SU-DHL-6 (cell line): Measurements from ENCODE around the gene EHD4.

Source experiments
- H2AFZ ChIP-seq: fragments of 200-600 bp; sonication (generic); 2 replicates; pipeline ENCODE4 v1.6.1; 2014; ENCODE audit warnings: low read depth, mild to moderate bottlenecking, moderate library complexity, mixed read lengths, antibody characterized with exemption, low read length; ENCODE audit not compliant: severe bottlenecking
- H3F3A ChIP-seq: fragments of 200-600 bp; shearing (Covaris generic); 2 replicates; pipeline ENCODE4 v1.6.0; 2016; ENCODE audit warnings: antibody characterized with exemption, mild to moderate bottlenecking; ENCODE audit not compliant: insufficient read depth
- H3K27ac ChIP-seq: fragments of 200-600 bp; sonication (generic); 2 replicates; pipeline ENCODE4 v1.5.1; 2016; ENCODE audit warnings: low read depth, mild to moderate bottlenecking, low read length, moderate library complexity, mixed read lengths
- H3K27me3 ChIP-seq: fragments of 200-600 bp; sonication (generic), shearing (Covaris generic); 2 replicates; pipeline ENCODE4 v1.6.0; 2014; ENCODE audit warnings: mild to moderate bottlenecking, low read length
- H3K36me3 ChIP-seq: fragments of 200-600 bp; sonication (generic); 2 replicates; pipeline ENCODE4 v1.6.1; 2014; ENCODE audit warnings: mild to moderate bottlenecking, low read length, mixed read lengths
- H3K4me2 ChIP-seq: fragments of 300-600, 200-600 bp; shearing (Covaris generic), sonication (generic); 2 replicates; pipeline ENCODE4 v1.6.0; 2014; ENCODE audit warnings: low read length, low read depth, mild to moderate bottlenecking; ENCODE audit not compliant: poor library complexity, severe bottlenecking
- H3K4me3 ChIP-seq: fragments of 200-600 bp; sonication (generic); 2 replicates; pipeline ENCODE4 v1.5.1; 2014; ENCODE audit warnings: antibody characterized with exemption, low read length, mild to moderate bottlenecking, mixed read lengths; ENCODE audit not compliant: insufficient read depth, poor library complexity, severe bottlenecking
- H3K79me2 ChIP-seq: fragments of 200-600 bp; sonication (generic); 2 replicates; pipeline ENCODE4 v1.6.1; 2014; ENCODE audit warnings: mild to moderate bottlenecking, low read length, moderate library complexity; ENCODE audit not compliant: insufficient read depth
- H3K9ac ChIP-seq: fragments of 200-600 bp; sonication (generic); 2 replicates; pipeline ENCODE4 v1.7.0; 2014; ENCODE audit warnings: mild to moderate bottlenecking, low read length
- H3K9me2 ChIP-seq: fragments of 200-600 bp; sonication (generic); replicated peaks from 2 replicates; pipeline ENCODE4 v1.6.1; 2014; ENCODE audit warnings: low read length; ENCODE audit not compliant: insufficient read depth
- H3K9me3 ChIP-seq: fragments of 200-600 bp; sonication (generic); 2 replicates; pipeline ENCODE4 v1.6.1; 2014; ENCODE audit warnings: low read length, mixed read lengths; ENCODE audit not compliant: insufficient read depth
- H4K20me1 ChIP-seq: fragments of 200-600 bp; sonication (generic); 2 replicates; pipeline ENCODE4 v1.6.1; 2014; ENCODE audit warnings: low read depth, mild to moderate bottlenecking, antibody characterized with exemption, low read length, moderate library complexity, mixed read lengths
- EZH2phosphoT487 ChIP-seq: fragments of 200-600 bp; sonication (generic), shearing (Covaris generic); conservative IDR thresholded peaks from 2 replicates; pipeline ENCODE4 v1.6.1; 2018; ENCODE audit warnings: mild to moderate bottlenecking, antibody characterized with exemption, low read length, moderate library complexity, mixed read lengths
- TF ChIP-seq, protein P1 (sequence below): fragments of 200-600 bp; sonication (generic); IDR thresholded peaks from one replicate; pipeline ENCODE4 v1.5.1; 2017; ENCODE audit warnings: antibody characterized with exemption, mild to moderate bottlenecking, low read length, moderate library complexity; ENCODE audit not compliant: insufficient read depth, poor library complexity, severe bottlenecking

EHD4 gene

DNA sequence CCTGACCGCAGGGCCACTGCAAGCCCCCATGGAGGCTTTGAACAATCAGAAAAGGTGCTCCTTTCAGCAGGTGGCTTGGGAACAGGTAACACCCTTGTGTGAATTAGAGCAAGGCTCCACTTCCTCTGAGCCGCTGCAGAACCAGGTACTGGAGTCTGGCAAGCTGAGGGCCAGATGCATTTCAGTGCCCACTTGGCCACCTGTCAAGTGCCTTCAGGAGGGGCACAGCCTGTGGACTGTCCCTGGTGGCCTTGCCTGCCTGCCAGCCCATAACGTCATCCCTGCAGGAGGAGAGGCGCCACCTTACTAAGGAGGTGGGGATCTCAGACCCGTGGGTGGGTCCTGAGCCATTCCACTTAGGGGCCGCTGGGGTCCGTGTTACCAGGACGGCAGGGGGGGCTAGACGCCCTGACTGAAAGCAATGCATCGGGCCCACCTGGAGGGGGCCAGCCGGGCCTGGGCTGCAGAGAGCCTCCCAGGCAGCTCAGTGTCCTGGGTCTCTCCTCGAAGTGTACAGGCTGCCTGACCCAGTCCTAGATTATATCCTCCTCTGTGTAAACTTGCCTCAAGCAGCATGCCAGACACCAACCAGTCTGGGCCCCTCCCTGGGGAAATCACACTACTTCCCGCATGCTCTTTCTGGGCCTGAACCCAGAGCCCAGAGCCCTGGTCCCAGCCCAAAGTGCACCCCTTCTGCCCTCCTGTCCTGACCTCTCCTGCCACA is 94.6 kb downstream of the EHD4 start:
- TF ChIP-seq EZH2phosphoT487: no peak
- TF ChIP-seq, protein P1, sequence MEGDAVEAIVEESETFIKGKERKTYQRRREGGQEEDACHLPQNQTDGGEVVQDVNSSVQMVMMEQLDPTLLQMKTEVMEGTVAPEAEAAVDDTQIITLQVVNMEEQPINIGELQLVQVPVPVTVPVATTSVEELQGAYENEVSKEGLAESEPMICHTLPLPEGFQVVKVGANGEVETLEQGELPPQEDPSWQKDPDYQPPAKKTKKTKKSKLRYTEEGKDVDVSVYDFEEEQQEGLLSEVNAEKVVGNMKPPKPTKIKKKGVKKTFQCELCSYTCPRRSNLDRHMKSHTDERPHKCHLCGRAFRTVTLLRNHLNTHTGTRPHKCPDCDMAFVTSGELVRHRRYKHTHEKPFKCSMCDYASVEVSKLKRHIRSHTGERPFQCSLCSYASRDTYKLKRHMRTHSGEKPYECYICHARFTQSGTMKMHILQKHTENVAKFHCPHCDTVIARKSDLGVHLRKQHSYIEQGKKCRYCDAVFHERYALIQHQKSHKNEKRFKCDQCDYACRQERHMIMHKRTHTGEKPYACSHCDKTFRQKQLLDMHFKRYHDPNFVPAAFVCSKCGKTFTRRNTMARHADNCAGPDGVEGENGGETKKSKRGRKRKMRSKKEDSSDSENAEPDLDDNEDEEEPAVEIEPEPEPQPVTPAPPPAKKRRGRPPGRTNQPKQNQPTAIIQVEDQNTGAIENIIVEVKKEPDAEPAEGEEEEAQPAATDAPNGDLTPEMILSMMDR: no peak
- no peak overlapping the region for H3K9ac ChIP-seq
- H3K79me2 ChIP-seq: no peaks in the 10 kb centered on the region
- no peak overlapping the region for H3K4me2 ChIP-seq
- no peaks in the 10 kb centered on the region for H3F3A ChIP-seq
- H2AFZ ChIP-seq: no peak overlapping the region
- H3K9me3 ChIP-seq: no peaks in the 10 kb centered on the region
- no peaks in the 10 kb centered on the region for H3K36me3 ChIP-seq
- no peaks in the 10 kb centered on the region for H4K20me1 ChIP-seq
- H3K4me3 ChIP-seq: no peak overlapping the region
- H3K27ac ChIP-seq: no peak overlapping the region
- no peaks in the 10 kb centered on the region for H3K9me2 ChIP-seq
- H3K27me3 ChIP-seq: no peaks in the 10 kb centered on the region

DNA sequence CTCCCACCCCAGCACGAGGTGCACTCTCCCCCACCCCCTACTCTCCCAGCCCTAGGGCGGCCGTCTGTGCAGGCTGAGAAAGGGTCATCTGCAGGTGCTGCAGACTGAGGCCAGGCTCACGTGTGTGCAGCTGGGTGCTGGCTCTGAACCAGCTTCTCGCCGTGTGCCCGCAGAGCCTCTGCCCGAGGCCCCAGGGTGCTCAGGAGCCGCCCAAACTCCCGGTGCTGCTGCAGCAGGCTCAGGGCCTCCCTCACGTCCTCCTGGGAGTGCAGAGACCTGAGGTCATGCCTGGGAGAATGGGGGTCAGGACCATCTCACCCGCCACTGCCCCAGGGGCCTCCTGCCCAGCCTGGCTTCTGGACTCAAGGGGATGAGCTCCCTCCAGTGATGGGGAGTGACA is 95.7 kb downstream of the EHD4 start:
- Histone ChIP-seq H3K79me2 (no peaks in the 10 kb centered on the region), H3K27ac (no peak overlapping the region), H3K4me2 (no peak overlapping the region), H2AFZ (no peak overlapping the region), H3K9me3 (no peaks in the 10 kb centered on the region), H4K20me1 (no peaks in the 10 kb centered on the region), H3K4me3 (no peak overlapping the region), H3K36me3 (no peaks in the 10 kb centered on the region), H3K9me2 (no peaks in the 10 kb centered on the region), H3K27me3 (no peaks in the 10 kb centered on the region), H3K9ac (no peak overlapping the region), H3F3A (no peaks in the 10 kb centered on the region)
- no peak for TF ChIP-seq EZH2phosphoT487
- TF ChIP-seq, protein P1: no peak

GRCh38 chr15:41876007-41876406 is 96.3 kb downstream of the EHD4 start:
- Histone ChIP-seq H3K4me3 (no peak overlapping the region), H3K4me2 (no peak overlapping the region), H4K20me1 (no peaks in the 10 kb centered on the region), H3K9me3 (no peaks in the 10 kb centered on the region), H3K9ac (no peak overlapping the region), H3K79me2 (no peaks in the 10 kb centered on the region), H3K36me3 (no peaks in the 10 kb centered on the region), H3F3A (no peaks in the 10 kb centered on the region), H3K27ac (no peak overlapping the region), H3K27me3 (no peaks in the 10 kb centered on the region), H2AFZ (no peak overlapping the region), H3K9me2 (no peaks in the 10 kb centered on the region)
- TF ChIP-seq EZH2phosphoT487: no peak
- TF ChIP-seq, protein P1: no peak
